Esophagus muscularis mucosa (tissue), 4 donors: ENCODE results near the gene PLXNA4.

Source experiments
- EP300 ChIP-seq: sonication (generic); formaldehyde crosslinking; IDR thresholded peaks from one replicate; pipeline ENCODE4 v1.6.1; 2017; ENCODE audit warnings: antibody characterized with exemption
- POLR2A ChIP-seq: fragments of 450-650 bp; IDR thresholded peaks from one replicate; pipeline ENCODE4 v1.6.1; 2017; ENCODE audit warnings: antibody characterized with exemption, moderate library complexity, mild to moderate bottlenecking, low read depth
- POLR2AphosphoS5 ChIP-seq, 2 donors: sonication (generic); formaldehyde crosslinking; IDR thresholded peaks; one replicate each; pipeline ENCODE4 v1.6.1; 2017; ENCODE audit warnings: antibody characterized with exemption in 2 of 2
- TF ChIP-seq, protein P1 (sequence below), 3 experiments: fragments of 200-600 bp in 2 of 3; fragments of 450-650 bp in 1 of 3; sonication (generic) in 2 of 3; IDR thresholded peaks; one replicate each; pipeline ENCODE4 v1.5.1; 2017 to 2019; ENCODE audit warnings: antibody characterized with exemption in 3 of 3, mild to moderate bottlenecking in 2 of 3, moderate library complexity in 1 of 3

DNA sequence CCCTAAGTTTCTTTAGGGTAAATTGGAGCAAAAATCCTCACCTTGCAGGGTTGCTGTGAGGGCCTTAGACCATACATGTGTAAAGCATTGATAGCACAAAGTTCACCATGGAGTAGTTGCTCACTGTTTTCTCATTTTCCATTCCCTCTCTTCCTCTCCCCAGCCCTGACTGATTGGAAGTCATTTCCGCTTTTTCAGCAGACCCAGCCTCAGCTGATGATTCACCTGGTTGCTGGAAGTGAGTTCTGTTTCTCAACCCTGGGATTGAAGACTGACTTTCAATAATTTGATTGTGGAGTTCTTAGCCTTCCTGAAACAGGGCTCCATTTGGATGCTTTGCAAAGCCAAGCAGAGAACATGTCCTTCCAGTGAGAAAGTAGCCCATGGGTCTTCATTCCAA lies 107.0 kb downstream of the PLXNA4 start:
- TF ChIP-seq POLR2A (no peak), EP300 (no peak), POLR2AphosphoS5 (IDR thresholded peaks at IDR 0.05) (no peak)
- TF ChIP-seq, protein P1, sequence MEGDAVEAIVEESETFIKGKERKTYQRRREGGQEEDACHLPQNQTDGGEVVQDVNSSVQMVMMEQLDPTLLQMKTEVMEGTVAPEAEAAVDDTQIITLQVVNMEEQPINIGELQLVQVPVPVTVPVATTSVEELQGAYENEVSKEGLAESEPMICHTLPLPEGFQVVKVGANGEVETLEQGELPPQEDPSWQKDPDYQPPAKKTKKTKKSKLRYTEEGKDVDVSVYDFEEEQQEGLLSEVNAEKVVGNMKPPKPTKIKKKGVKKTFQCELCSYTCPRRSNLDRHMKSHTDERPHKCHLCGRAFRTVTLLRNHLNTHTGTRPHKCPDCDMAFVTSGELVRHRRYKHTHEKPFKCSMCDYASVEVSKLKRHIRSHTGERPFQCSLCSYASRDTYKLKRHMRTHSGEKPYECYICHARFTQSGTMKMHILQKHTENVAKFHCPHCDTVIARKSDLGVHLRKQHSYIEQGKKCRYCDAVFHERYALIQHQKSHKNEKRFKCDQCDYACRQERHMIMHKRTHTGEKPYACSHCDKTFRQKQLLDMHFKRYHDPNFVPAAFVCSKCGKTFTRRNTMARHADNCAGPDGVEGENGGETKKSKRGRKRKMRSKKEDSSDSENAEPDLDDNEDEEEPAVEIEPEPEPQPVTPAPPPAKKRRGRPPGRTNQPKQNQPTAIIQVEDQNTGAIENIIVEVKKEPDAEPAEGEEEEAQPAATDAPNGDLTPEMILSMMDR (IDR thresholded peaks at IDR 0.05) = no peak
